Measurements from ENCODE around the gene PRDX2.

DNA sequence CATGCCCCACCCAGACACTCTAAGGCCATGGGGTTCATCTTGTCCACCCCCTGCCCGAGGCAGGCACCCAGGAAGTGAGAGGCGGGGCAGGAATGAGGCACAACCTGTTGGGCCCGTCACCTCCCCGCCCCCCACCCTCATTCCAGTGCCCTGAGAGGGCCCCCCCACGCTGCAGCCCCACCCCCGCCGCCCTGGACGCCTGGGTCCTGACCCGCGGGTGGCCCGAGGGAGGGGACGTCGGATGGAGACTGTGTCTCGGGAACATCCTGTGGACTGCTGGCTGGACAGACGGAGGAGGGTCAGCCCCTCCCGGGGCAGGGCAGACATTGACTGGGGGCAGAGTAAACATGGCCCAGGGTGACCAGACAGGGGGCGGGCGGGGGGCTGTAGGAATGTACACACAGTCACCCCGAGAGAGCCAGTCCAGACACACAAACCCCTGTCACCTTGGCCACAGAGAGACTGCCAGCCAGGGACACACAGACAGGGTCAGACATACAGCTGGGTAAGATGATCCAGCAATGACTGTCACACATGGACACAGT lies 17.7 kb downstream of the PRDX2 start:
- TF ChIP-seq EP300 (IDR thresholded peaks at IDR 0.05) (no peak), CTCF (IDR thresholded peaks at IDR 0.05) (no peak), POLR2AphosphoS5 (IDR thresholded peaks at IDR 0.05) (no peak)
